SIG-M5 (cell line): ENCODE data around the gene DOCK11.
"Not testable (repeated sequence)": the region's sequence is repeated elsewhere in the genome, so short reads cannot be mapped to it uniquely, and the experiment has no call there.

Experiments
- DNase-seq: peaks from one replicate; lab custom pipeline; 2025; lab: John Stamatoyannopoulos, UW

Gene DOCK11

GRCh38 chrX:118570209-118570608 lies 74.6 kb downstream of the DOCK11 start:
- no peak for DNase-seq

- no peak for DNase-seq
Observed at GRCh38 chrX:118571836-118572235, 76.2 kb downstream of the DOCK11 start.

- no peak for DNase-seq
Observed at GRCh38 chrX:118574666-118575065, 79.1 kb downstream of the DOCK11 start.

GRCh38 chrX:118577041-118577440 lies 81.4 kb downstream of the DOCK11 start:
- DNase-seq = no peak

GRCh38 chrX:118579417-118579816 lies 83.8 kb downstream of the DOCK11 start:
- DNase-seq = no peak

- DNase-seq = not testable (repeated sequence)
Observed at GRCh38 chrX:118582926-118583325, 87.3 kb downstream of the DOCK11 start.

GRCh38 chrX:118583781-118584180 lies 88.2 kb downstream of the DOCK11 start:
- DNase-seq = no peak

- DNase-seq = no peak
Observed at GRCh38 chrX:118585296-118585695, 89.7 kb downstream of the DOCK11 start.

GRCh38 chrX:118586206-118586605 lies 90.6 kb downstream of the DOCK11 start:
- not testable (repeated sequence) for DNase-seq

GRCh38 chrX:118588715-118589114 lies 93.1 kb downstream of the DOCK11 start:
- no peak for DNase-seq

GRCh38 chrX:118589227-118589626 lies 93.6 kb downstream of the DOCK11 start:
- DNase-seq = no peak

GRCh38 chrX:118593407-118593806 lies 97.8 kb downstream of the DOCK11 start:
- no peak for DNase-seq

GRCh38 chrX:118594697-118595420 lies 99.2 kb downstream of the DOCK11 start:
- DNase-seq = no peak

GRCh38 chrX:118595501-118596042 lies 100.0 kb downstream of the DOCK11 start:
- DNase-seq = no peak

GRCh38 chrX:118596390-118596789 lies 100.8 kb downstream of the DOCK11 start:
- DNase-seq = no peak

GRCh38 chrX:118603981-118604380 lies 108.4 kb downstream of the DOCK11 start:
- no peak for DNase-seq

- DNase-seq = no peak
Observed at GRCh38 chrX:118612290-118612689, 116.7 kb downstream of the DOCK11 start.

- no peak for DNase-seq
Observed at GRCh38 chrX:118614150-118614549, 118.5 kb downstream of the DOCK11 start.

GRCh38 chrX:118615141-118615540 lies 119.5 kb downstream of the DOCK11 start:
- DNase-seq = no peak

GRCh38 chrX:118621081-118621759 lies 125.6 kb downstream of the DOCK11 start:
- no peak for DNase-seq

GRCh38 chrX:118623062-118623461 lies 127.4 kb downstream of the DOCK11 start:
- DNase-seq = no peak

- no peak for DNase-seq
Observed at GRCh38 chrX:118626346-118626745, 130.7 kb downstream of the DOCK11 start.

GRCh38 chrX:118627084-118627758 lies 131.6 kb downstream of the DOCK11 start:
- no peak for DNase-seq
